Activated CD4-positive, alpha-beta T cell treated with anti-CD3 and anti-CD28 coated beads for 1 hour (primary cell): ENCODE measurements around the gene SMARCC2.

ENCODE experiments used
- DNase-seq: peaks from one replicate; pipeline ENCODE4 v3.0.0-alpha.2; 2020

SMARCC2 gene

GRCh38 chr12:56146492-56147460 lies 42.5 kb downstream of the SMARCC2 start:
- DNase-seq: no peak

- no peak for DNase-seq
Observed at GRCh38 chr12:56145217-56145616, 44.1 kb downstream of the SMARCC2 start.

- no peak for DNase-seq
Observed at GRCh38 chr12:56143870-56144269, 45.4 kb downstream of the SMARCC2 start.

GRCh38 chr12:56143217-56143616 lies 46.1 kb downstream of the SMARCC2 start:
- DNase-seq: no peak

- no peak for DNase-seq
Observed at GRCh38 chr12:56141946-56142784, 47.1 kb downstream of the SMARCC2 start.

- no peak for DNase-seq
Observed at GRCh38 chr12:56137853-56138571, 51.3 kb downstream of the SMARCC2 start.

GRCh38 chr12:56134897-56135296 lies 54.4 kb downstream of the SMARCC2 start:
- DNase-seq: no peak

- no peak for DNase-seq
Observed at GRCh38 chr12:56130876-56131275, 58.4 kb downstream of the SMARCC2 start.

GRCh38 chr12:56129942-56130495 lies 59.3 kb downstream of the SMARCC2 start:
- DNase-seq: no peak

- peak; percentile 65 for DNase-seq
Observed at GRCh38 chr12:56129206-56129941, 59.9 kb downstream of the SMARCC2 start.

GRCh38 chr12:56128670-56129205 lies 60.5 kb downstream of the SMARCC2 start:
- DNase-seq: no peak

- peak; percentile 95 for DNase-seq
Observed at GRCh38 chr12:56127888-56128669, 61.2 kb downstream of the SMARCC2 start, which contains the start of gene ESYT1. TSS of gene ESYT1 (plus strand) at chr12:56128267. CDS start at chr12:56128320, 53 bp downstream.

GRCh38 chr12:56127485-56127887 lies 61.8 kb downstream of the SMARCC2 start:
- no peak for DNase-seq

- DNase-seq: no peak
Observed at GRCh38 chr12:56126732-56127239, 62.5 kb downstream of the SMARCC2 start.

GRCh38 chr12:56124133-56124532 lies 65.2 kb downstream of the SMARCC2 start:
- DNase-seq: no peak

GRCh38 chr12:56122637-56123036 lies 66.6 kb downstream of the SMARCC2 start:
- DNase-seq: no peak

GRCh38 chr12:56121204-56121870 lies 67.9 kb downstream of the SMARCC2 start:
- DNase-seq: no peak

GRCh38 chr12:56120158-56120846 lies 69.0 kb downstream of the SMARCC2 start:
- no peak for DNase-seq

GRCh38 chr12:56119361-56119796 lies 69.9 kb downstream of the SMARCC2 start:
- no peak for DNase-seq
